GM19043 (cell line): ENCODE data around the gene CTSE.
"Not testable (repeated sequence)": the region's sequence is repeated elsewhere in the genome, so short reads cannot be mapped to it uniquely, and the experiment has no call there.

ENCODE experiments used
- ATAC-seq: cut with Tn5 transposase; IDR thresholded peaks from one replicate; pipeline ENCODE4 v1.9.1; 2021; ENCODE audit warnings: low read depth; ENCODE audit not compliant: unreplicated experiment

The CTSE gene

GRCh38 chr1:206023695-206024094 is at the start of gene CTSE:
TSS of gene CTSE (minus strand) at chr1:206023895. CDS start at chr1:206023791, 104 bp downstream.
- no peak for ATAC-seq

GRCh38 chr1:206070627-206071304 is 47.1 kb upstream of the CTSE start:
- no peak for ATAC-seq

GRCh38 chr1:206068314-206068713 is 44.6 kb upstream of the CTSE start:
- ATAC-seq, result no peak

GRCh38 chr1:206067486-206068227 is 44.0 kb upstream of the CTSE start:
- no peak for ATAC-seq

- peak; percentile 93 for ATAC-seq
Observed at GRCh38 chr1:206066479-206067171, 42.9 kb upstream of the CTSE start.

GRCh38 chr1:206065547-206066145 is 42.0 kb upstream of the CTSE start:
- no peak for ATAC-seq

- not testable (repeated sequence) for ATAC-seq
Observed at GRCh38 chr1:206064501-206064900, 40.8 kb upstream of the CTSE start.

- not testable (repeated sequence) for ATAC-seq
Observed at GRCh38 chr1:206064001-206064400, 40.3 kb upstream of the CTSE start.

GRCh38 chr1:206062464-206062863 is 38.8 kb upstream of the CTSE start:
- ATAC-seq, result no peak

GRCh38 chr1:206060844-206061243 is 37.1 kb upstream of the CTSE start:
- no peak for ATAC-seq

GRCh38 chr1:206059355-206059915 is 35.7 kb upstream of the CTSE start:
- no peak for ATAC-seq

- no peak for ATAC-seq
Observed at GRCh38 chr1:206058927-206059292, 35.2 kb upstream of the CTSE start.

- not testable (repeated sequence) for ATAC-seq
Observed at GRCh38 chr1:206058289-206058926, 34.7 kb upstream of the CTSE start.

- ATAC-seq, result not testable (repeated sequence)
Observed at GRCh38 chr1:206055639-206056323, 32.1 kb upstream of the CTSE start.

- ATAC-seq, result not testable (repeated sequence)
Observed at GRCh38 chr1:206055069-206055625, 31.5 kb upstream of the CTSE start.

GRCh38 chr1:206053616-206054015 is 29.9 kb upstream of the CTSE start:
- not testable (repeated sequence) for ATAC-seq

GRCh38 chr1:206052919-206053610 is 29.4 kb upstream of the CTSE start, which contains the start of gene RHEX:
TSS of gene RHEX (plus strand) at chr1:206053173. CDS start at chr1:206097829, 44,656 bp downstream.
- not testable (repeated sequence) for ATAC-seq

- not testable (repeated sequence) for ATAC-seq
Observed at GRCh38 chr1:206052231-206052865, 28.7 kb upstream of the CTSE start.
